PFSK-1 (cell line): Measurements from ENCODE around the gene MUS81.

Experiments used
- FOXP2 ChIP-seq: optimal IDR thresholded peaks from 2 replicates; pipeline ENCODE3; 2011; ENCODE audit warnings: borderline replicate concordance, control low read depth, inconsistent platforms; ENCODE audit not compliant: insufficient read depth; ENCODE audit errors: extremely low read length, extremely low read depth
- POLR2AphosphoS5 ChIP-seq: IDR thresholded peaks from 2 replicates; pipeline ENCODE4 v1.6.1; 2012; ENCODE audit warnings: low read depth, mild to moderate bottlenecking, control low read depth, low read length, moderate library complexity
- REST ChIP-seq, 2 experiments: IDR thresholded peaks; 2 replicates each; pipeline versions ENCODE4 v1.6.1 to v1.8.0; 2011 to 2012; ENCODE audit warnings: low read depth in 2 of 2, low read length in 2 of 2, control low read depth in 1 of 2, inconsistent platforms in 1 of 2, mild to moderate bottlenecking in 1 of 2, moderate library complexity in 1 of 2; ENCODE audit not compliant: insufficient read depth in 1 of 2
- SIN3A ChIP-seq: IDR thresholded peaks from 2 replicates; pipeline ENCODE4 v1.6.1; 2012; ENCODE audit warnings: mild to moderate bottlenecking, low read length, moderate library complexity, borderline replicate concordance; ENCODE audit not compliant: insufficient read depth
- TAF1 ChIP-seq: IDR thresholded peaks from 2 replicates; pipeline ENCODE4 v1.6.1; 2012; ENCODE audit warnings: low read length, control low read depth, borderline replicate concordance; ENCODE audit not compliant: insufficient read depth

MUS81 gene

GRCh38 chr11:65857500-65857852 lies 2.8 kb upstream of the MUS81 start:
- TF ChIP-seq TAF1 (no peak), POLR2AphosphoS5 (no peak), REST (IDR thresholded peaks at IDR 0.05; ENCODE audit: insufficient read depth in 1 of 2, low read depth in 2 of 2, low read length in 2 of 2) (no peak), SIN3A (no peak), FOXP2 (no peak)

DNA sequence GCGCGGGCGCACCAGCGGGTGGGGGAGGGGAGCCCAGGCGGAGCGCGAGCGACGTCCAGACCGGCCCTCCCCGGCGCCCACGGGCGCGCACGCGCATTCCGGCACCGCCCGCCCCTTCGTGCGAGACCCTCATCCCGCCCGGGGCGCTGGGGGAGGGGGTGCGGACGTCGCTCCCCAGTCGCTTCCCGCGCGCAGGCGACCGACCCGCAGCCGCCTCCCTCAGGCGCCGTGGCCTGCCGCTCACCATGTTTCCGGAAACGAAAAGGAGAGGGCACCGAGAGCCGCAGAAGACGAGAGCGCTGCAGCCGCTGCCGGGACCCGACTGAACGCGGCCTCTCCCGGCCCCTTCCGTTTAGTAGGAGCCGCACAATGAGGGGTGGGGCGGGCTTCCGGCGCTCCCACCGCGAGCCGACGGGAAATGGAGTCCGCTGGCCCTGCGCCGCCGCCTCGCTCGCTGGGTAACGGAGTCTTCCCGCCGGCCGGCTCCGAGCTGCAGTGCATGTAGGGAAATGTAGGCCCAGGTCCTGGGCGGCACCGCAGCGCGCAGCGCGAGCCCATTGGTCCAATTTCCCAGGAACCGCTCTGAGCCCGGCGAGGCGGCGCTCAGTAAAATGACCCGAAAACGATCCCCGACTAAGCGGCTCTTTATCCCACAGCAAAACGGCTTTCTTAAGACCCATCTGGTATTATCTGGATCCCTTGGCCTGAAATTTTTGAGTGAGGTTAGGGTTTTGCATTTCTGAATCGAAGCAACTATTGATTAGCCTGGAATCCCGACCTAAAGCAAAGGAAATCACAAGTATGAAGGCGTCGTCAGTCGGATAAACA lies 2.2 kb upstream of the MUS81 start, which contains the start of gene CFL1:
TSS of gene CFL1 (minus strand) at position 328 of the 828 bp plus-strand sequence. CDS start at position 247, 81 bp downstream.
- TF ChIP-seq SIN3A (peak; percentile 96; the same call in 1 of the 2 replicates), POLR2AphosphoS5 (peak; percentile 100), REST (IDR thresholded peaks at IDR 0.05; ENCODE audit: insufficient read depth in 1 of 2, low read depth in 2 of 2, low read length in 2 of 2) (peak in 1 of 2 experiments; percentile 64; a peak in 1 of 4 replicates), FOXP2 (no peak), TAF1 (peak; percentile 97)

- TF ChIP-seq SIN3A (no peak), POLR2AphosphoS5 (no peak), REST (IDR thresholded peaks at IDR 0.05; ENCODE audit: insufficient read depth in 1 of 2, low read depth in 2 of 2, low read length in 2 of 2) (no peak), FOXP2 (no peak), TAF1 (no peak)
Observed at GRCh38 chr11:65858681-65859087, 1.5 kb upstream of the MUS81 start.

GRCh38 chr11:65859095-65859811 lies 980 bp upstream of the MUS81 start:
- TF ChIP-seq REST (IDR thresholded peaks at IDR 0.05; ENCODE audit: insufficient read depth in 1 of 2, low read depth in 2 of 2, low read length in 2 of 2): peak in 1 of 2 experiments; percentile 5; a peak in 1 of 4 replicates
- TF ChIP-seq TAF1: peak; percentile 85; the same call in 1 of the 2 replicates
- TF ChIP-seq SIN3A: no peak
- TF ChIP-seq POLR2AphosphoS5: peak; percentile 83
